H1 (cell line): ENCODE results near the gene RARRES2. TPM values are rescaled to one million over a fixed set of nuclear protein-coding genes. Genes with fewer than 3 reads are reported as not detected.

Experiments used
- CTCF ChIA-PET: fragments of 300-600 bp; sonication (Branson Sonifier 250); formaldehyde crosslinking; loops from one replicate; lab custom pipeline; 2021; ENCODE audit not compliant: partially characterized antibody; lab: Charles Lee
- POLR2A ChIA-PET: fragments of 300-600 bp; sonication (Branson Sonifier 250); formaldehyde crosslinking; loops from one replicate; lab custom pipeline; 2021; ENCODE audit warnings: inconsistent platforms; ENCODE audit not compliant: partially characterized antibody; lab: Charles Lee
- DNase-seq, 2 experiments: peaks; one replicate each; pipeline versions ENCODE4 v3.0.0 to v3.0.0-alpha.2; 2010 to 2022; ENCODE audit warnings: low spot score in 2 of 2, low read depth in 1 of 2, mixed read lengths in 1 of 2
- FAIRE-seq: peaks from 2 replicates; lab custom pipeline; 2011; peaks lifted over from hg19 to GRCh38; lab: Jason Lieb, UNC
- H2AFZ ChIP-seq: 2 replicates; pipeline ENCODE4 v1.8.1; 2012; ENCODE audit warnings: low read length, inconsistent platforms
- H2AK5ac ChIP-seq: 2 replicates; pipeline ENCODE4 v1.6.1; 2013; ENCODE audit warnings: low read depth, low read length
- H2BK120ac ChIP-seq: replicated peaks from 2 replicates; pipeline ENCODE3; 2013; ENCODE audit warnings: low read depth, low read length, inconsistent platforms
- H2BK12ac ChIP-seq: 2 replicates; pipeline ENCODE4 v1.6.1; 2013; ENCODE audit warnings: low read depth, low read length
- H2BK15ac ChIP-seq: 2 replicates; pipeline ENCODE4 v1.6.1; 2013; ENCODE audit warnings: low read length
- H2BK20ac ChIP-seq: 2 replicates; pipeline ENCODE4 v1.6.1; 2013; ENCODE audit warnings: low read length
- H2BK5ac ChIP-seq: 2 replicates; pipeline ENCODE4 v1.6.1; 2013; ENCODE audit warnings: low read depth, low read length
- H3K14ac ChIP-seq: 2 replicates; pipeline ENCODE4 v1.6.1; 2013; ENCODE audit warnings: inconsistent platforms; ENCODE audit not compliant: insufficient read length
- H3K18ac ChIP-seq: 2 replicates; pipeline ENCODE4 v1.6.1; 2013; ENCODE audit warnings: low read length; ENCODE audit errors: extremely low read depth
- H3K23ac ChIP-seq: 2 replicates; pipeline ENCODE4 v1.6.1; 2013; ENCODE audit warnings: inconsistent platforms; ENCODE audit not compliant: insufficient read length
- H3K23me2 ChIP-seq: 2 replicates; pipeline ENCODE4 v1.6.1; 2013; ENCODE audit warnings: low read depth, low read length
- H3K27ac ChIP-seq: 2 replicates; pipeline ENCODE4 v1.6.1; 2011; ENCODE audit warnings: low read depth, low read length, inconsistent platforms
- H3K27me3 ChIP-seq, 4 experiments: replicated peaks in 1 of 4; 1 replicate in 1 of 4; 2 replicates in 3 of 4; pipeline versions ENCODE4 v1.6.1 to v1.8.1; 2011 to 2013; ENCODE audit warnings: low read length in 3 of 4, mild to moderate bottlenecking in 3 of 4, inconsistent platforms in 2 of 4, mixed read lengths in 2 of 4, moderate library complexity in 1 of 4; ENCODE audit not compliant: control insufficient read depth in 3 of 4, insufficient read depth in 3 of 4; ENCODE audit errors: extremely low read depth in 1 of 4
- H3K36me3 ChIP-seq, 4 experiments: 2 replicates each; pipeline versions ENCODE4 v1.6.1 to v1.8.1; 2011 to 2013; ENCODE audit warnings: mild to moderate bottlenecking in 4 of 4, low read length in 3 of 4, moderate library complexity in 2 of 4, control low read depth in 1 of 4, inconsistent platforms in 1 of 4; ENCODE audit not compliant: insufficient read depth in 4 of 4, control insufficient read depth in 2 of 4
- H3K4ac ChIP-seq: replicated peaks from 2 replicates; pipeline ENCODE3; 2013; ENCODE audit warnings: low read length, low read depth, mixed read lengths, inconsistent platforms; ENCODE audit not compliant: insufficient read length
- H3K4me1 ChIP-seq, 4 experiments: replicated peaks in 1 of 4; 1 replicate in 1 of 4; 2 replicates in 3 of 4; pipeline versions ENCODE4 v1.6.1 to v1.8.1; 2011 to 2013; ENCODE audit warnings: low read length in 3 of 4, inconsistent platforms in 2 of 4, mixed read lengths in 1 of 4; ENCODE audit not compliant: insufficient read depth in 4 of 4, control insufficient read depth in 3 of 4
- H3K4me2 ChIP-seq, 2 experiments: 2 replicates each; pipeline versions ENCODE4 v1.6.1 to v1.8.1; 2011 to 2013; ENCODE audit warnings: low read depth in 2 of 2, low read length in 2 of 2, control low read depth in 1 of 2, inconsistent platforms in 1 of 2, mild to moderate bottlenecking in 1 of 2; ENCODE audit not compliant: insufficient read depth in 1 of 2
- H3K4me3 ChIP-seq, 4 experiments: fragments of 200-600, 300-600 bp in 1 of 4; sonication (generic), shearing (Covaris generic), sonication (Bioruptor Twin) in 1 of 4; 2 replicates each; pipeline versions ENCODE4 v1.5.1 to v1.8.1; 2011 to 2016; ENCODE audit warnings: low read length in 4 of 4, low read depth in 3 of 4, control low read depth in 2 of 4, inconsistent platforms in 2 of 4, mild to moderate bottlenecking in 2 of 4, mixed read lengths in 1 of 4, moderate library complexity in 1 of 4; ENCODE audit not compliant: insufficient read depth in 2 of 4; ENCODE audit errors: extremely low read depth in 1 of 4
- H3K56ac ChIP-seq: replicated peaks from 2 replicates; pipeline ENCODE3; 2013; ENCODE audit warnings: low read depth, mild to moderate bottlenecking, mixed read lengths, low read length, inconsistent platforms; ENCODE audit not compliant: insufficient read length
- H3K79me1 ChIP-seq: 2 replicates; pipeline ENCODE4 v1.6.1; 2013; ENCODE audit warnings: low read depth, low read length, control low read depth
- H3K79me2 ChIP-seq, 2 experiments: 2 replicates each; pipeline versions ENCODE4 v1.6.1 to v1.8.1; 2012 to 2013; ENCODE audit warnings: low read length in 2 of 2, mild to moderate bottlenecking in 2 of 2, inconsistent platforms in 1 of 2; ENCODE audit not compliant: insufficient read depth in 2 of 2, control insufficient read depth in 1 of 2
- H3K9ac ChIP-seq, 4 experiments: replicated peaks in 1 of 4; 1 replicate in 1 of 4; 2 replicates in 3 of 4; pipeline versions ENCODE4 v1.6.1 to v1.8.1; 2011 to 2013; ENCODE audit warnings: low read depth in 3 of 4, low read length in 3 of 4, control low read depth in 2 of 4, mild to moderate bottlenecking in 2 of 4, moderate library complexity in 2 of 4, inconsistent platforms in 1 of 4; ENCODE audit errors: extremely low read depth in 1 of 4
- H3K9me3 ChIP-seq, 2 experiments: 2 replicates each; pipeline versions ENCODE4 v1.6.1 to v1.8.1; 2012 to 2013; ENCODE audit warnings: mild to moderate bottlenecking in 2 of 2, moderate library complexity in 2 of 2, control low read depth in 1 of 2, inconsistent platforms in 1 of 2, low read depth in 1 of 2, low read length in 1 of 2, mixed read lengths in 1 of 2; ENCODE audit not compliant: insufficient read depth in 2 of 2
- H4K20me1 ChIP-seq, 2 experiments: replicated peaks in 1 of 2; 2 replicates each; pipeline versions ENCODE3 to v1.8.1; 2011 to 2013; ENCODE audit warnings: inconsistent platforms in 2 of 2, low read length in 2 of 2, mild to moderate bottlenecking in 1 of 2; ENCODE audit not compliant: insufficient read depth in 2 of 2, control insufficient read depth in 1 of 2
- H4K5ac ChIP-seq: 2 replicates; pipeline ENCODE4 v1.6.1; 2013; ENCODE audit warnings: low read length, low read depth, mixed read lengths, inconsistent platforms; ENCODE audit not compliant: insufficient read length
- H4K8ac ChIP-seq: 2 replicates; pipeline ENCODE4 v1.8.0; 2013; ENCODE audit warnings: mild to moderate bottlenecking, moderate library complexity, low read length, inconsistent platforms; ENCODE audit not compliant: insufficient read depth; ENCODE audit errors: extremely low read depth
- H4K91ac ChIP-seq: replicated peaks from 2 replicates; pipeline ENCODE3; 2013; ENCODE audit warnings: low read length, mixed read lengths, inconsistent platforms; ENCODE audit not compliant: insufficient read length
- RNF2 ChIP-seq: fragments of 200-900, 300-1000 bp; sonication (generic); IDR thresholded peaks from 2 replicates; pipeline ENCODE4 v1.7.1; 2016; ENCODE audit warnings: borderline replicate concordance, low read depth, mild to moderate bottlenecking, antibody characterized with exemption, low read length; ENCODE audit not compliant: poor library complexity, severe bottlenecking; ENCODE audit errors: missing control alignments
- WGBS, 2 experiments: shearing (Covaris generic) in 1 of 2; methylation state at CpG; one replicate each; pipeline versions ENCODE4 v1.1.6 to v1.1.7; 2013 to 2015; ENCODE audit warnings: low lambda C conversion rate in 2 of 2, mixed read lengths in 2 of 2, inconsistent platforms in 1 of 2, low coverage in 1 of 2, missing lambda C conversion rate in 1 of 2; ENCODE audit not compliant: insufficient replicate concordance in 2 of 2, insufficient coverage in 1 of 2, insufficient read length in 1 of 2; ENCODE audit errors: extremely low coverage in 1 of 2, missing lambda C conversion rate in 1 of 2; 5-methylcytosine and 5-hydroxymethylcytosine counted together
- polyA plus RNA-seq, 7 experiments: library from polyadenylated mRNA; depleted of rRNA in 3 of 7; stranded (reverse) in 5 of 7; unstranded in 2 of 7; fragments of >200 nt in 5 of 7; fragments of 200-250 nt in 2 of 7; gene quantifications; 1 replicate in 5 of 7; 2 replicates in 1 of 7; 4 replicates in 1 of 7; pipeline versions ENCODE4 v1.2.1 to v1.2.3, GENCODE V29; 2011 to 2013; ENCODE audit warnings: missing spikeins in 2 of 7, mixed read lengths in 2 of 7
- total RNA-seq: library from RNA; stranded (reverse); fragmentation: NEBNext Ultra II Directional; extraction: Animal tissue kit (Norgen Biotek cat#: 25700); gene quantifications from 2 replicates; pipeline ENCODE4 v1.2.1, GENCODE V29; 2021

The RARRES2 gene
- total and polyA plus RNA-seq, 2 of the 8 experiments (the other 6 are each of a cell fraction or from before 2014, with no cell fraction given): 254 to 441 TPM

DNA sequence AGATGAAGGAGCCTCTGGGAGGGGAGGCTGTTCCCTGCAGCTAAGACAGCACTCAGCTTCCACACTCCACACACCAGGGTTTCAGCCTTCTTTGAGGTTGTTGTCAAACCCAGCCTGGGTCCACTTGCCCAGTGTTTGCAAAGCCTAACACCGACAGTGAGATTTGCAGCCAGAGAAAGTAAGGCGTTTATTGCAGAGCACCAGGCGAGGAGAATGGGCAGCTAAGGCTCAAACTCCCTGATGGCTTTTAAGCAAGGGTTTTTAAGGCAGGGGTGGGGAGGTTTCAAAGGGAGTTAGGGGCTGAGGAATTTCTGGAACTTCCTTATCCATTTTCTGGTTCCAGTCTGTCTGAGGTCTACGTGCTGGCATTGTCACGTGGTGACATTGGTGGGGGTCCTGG is 33.0 kb upstream of the RARRES2 start:
- no peak overlapping the region for H4K91ac ChIP-seq
- 0 out of 2 replicates have a peak overlapping the region, but pooled peaks have one; percentile 0 for H2BK12ac ChIP-seq
- H3K36me3 ChIP-seq: peaks cover 16 to 49% (median 31%) of the 10 kb centered on the region in 4 experiments
- no peak overlapping the region for H2AK5ac ChIP-seq
- H2BK5ac ChIP-seq: no peak overlapping the region
- TF ChIP-seq RNF2: no peak
- H3K4me3 ChIP-seq: no peak overlapping the region
- no peak overlapping the region for H2AFZ ChIP-seq
- no peak overlapping the region for H3K14ac ChIP-seq
- H3K23me2 ChIP-seq: peaks cover 8% of the 10 kb centered on the region; the same call in 1 of the 2 replicates
- H4K5ac ChIP-seq: no peak overlapping the region
- no peak overlapping the region for H4K8ac ChIP-seq
- 0 out of 2 replicates have a peak overlapping the region, but pooled peaks have one; percentile 28 for H3K27ac ChIP-seq
- no peaks in the 10 kb centered on the region for H3K27me3 ChIP-seq
- no peak overlapping the region; a peak in 1 of 7 replicates for H3K9ac ChIP-seq
- no peak for DNase-seq
- no peak overlapping the region for H3K56ac ChIP-seq
- H4K20me1 ChIP-seq: peaks cover 2 to 15% of the 10 kb centered on the region in 2 experiments
- POLR2A ChIA-PET: interaction anchor here (0.7 to 8.6 kb wide), 13 partner anchors 7 to 44 kb away, joined by 3 to 230 read pairs (median 6); partner anchors contain the start of gene REPIN1
- WGBS, 2 experiments: 85% methylated on average over 5 of the region's 5 CpGs; no CpG with 5 or more reads in 1 of the 2 experiments
- CTCF ChIA-PET: interaction anchor here (0.6 to 2.5 kb wide), 13 partner anchors 9 to 1308 kb away, joined by 3 to 13 read pairs (median 3); no protein-coding TSS in a partner anchor
- no peak overlapping the region for H3K4me2 ChIP-seq
- H3K4me1 ChIP-seq: peaks cover 7 to 28% (median 11%) of the 10 kb centered on the region in 4 experiments
- peaks cover 18% of the 10 kb centered on the region for H3K79me1 ChIP-seq
- no peak for FAIRE-seq
- no peak overlapping the region for H2BK120ac ChIP-seq
- H2BK15ac ChIP-seq: no peak overlapping the region
- peak overlapping the region; percentile 1; the same call in 1 of the 2 replicates for H3K18ac ChIP-seq
- peak overlapping the region; percentile 43; the same call in 1 of the 2 replicates for H2BK20ac ChIP-seq
- no peaks in the 10 kb centered on the region for H3K9me3 ChIP-seq
- no peak overlapping the region for H3K4ac ChIP-seq
- H3K23ac ChIP-seq: no peak overlapping the region
- peaks cover 7 to 48% of the 10 kb centered on the region in 2 experiments; a peak in 3 of 4 replicates for H3K79me2 ChIP-seq
